ENCODE data around the gene CYP2C8.
"Not testable (repeated sequence)": the region's sequence is repeated elsewhere in the genome, so short reads cannot be mapped to it uniquely, and the experiment has no call there.

The CYP2C8 gene

GRCh38 chr10:95069286-95069685 is at the start of gene CYP2C8:
Gene CYP2C8, minus strand, starts transcription at chr10:95069497. Its CDS starts 95 bp downstream, at chr10:95069402.
- no peak for DNase-seq

- DNase-seq: no peak
Observed at GRCh38 chr10:95116869-95117269, 47.6 kb upstream of the CYP2C8 start.

- not testable (repeated sequence) for DNase-seq
Observed at GRCh38 chr10:95110823-95111222, 41.5 kb upstream of the CYP2C8 start.

- DNase-seq: no peak
Observed at GRCh38 chr10:95097805-95098204, 28.5 kb upstream of the CYP2C8 start.

GRCh38 chr10:95096143-95096542 is 26.8 kb upstream of the CYP2C8 start:
- no peak for DNase-seq

GRCh38 chr10:95079626-95080025 is 10.3 kb upstream of the CYP2C8 start:
- DNase-seq: not testable (repeated sequence)

GRCh38 chr10:95077556-95077955 is 8.3 kb upstream of the CYP2C8 start:
- DNase-seq: no peak

GRCh38 chr10:95071107-95071660 is 1.9 kb upstream of the CYP2C8 start:
- no peak for DNase-seq

- not testable (repeated sequence) for DNase-seq
Observed at GRCh38 chr10:95064125-95064524, 5.2 kb downstream of the CYP2C8 start.

- no peak for DNase-seq
Observed at GRCh38 chr10:95056744-95057363, 12.4 kb downstream of the CYP2C8 start.

GRCh38 chr10:95049919-95050318 is 19.4 kb downstream of the CYP2C8 start:
- no peak for DNase-seq

GRCh38 chr10:95048206-95048605 is 21.1 kb downstream of the CYP2C8 start:
- DNase-seq: no peak

GRCh38 chr10:95039281-95039680 is 30.0 kb downstream of the CYP2C8 start:
- DNase-seq: no peak

GRCh38 chr10:95035332-95036295 is 33.7 kb downstream of the CYP2C8 start:
- no peak for DNase-seq

- DNase-seq: no peak
Observed at GRCh38 chr10:95034401-95034800, 34.9 kb downstream of the CYP2C8 start.

GRCh38 chr10:95031656-95032055 is 37.6 kb downstream of the CYP2C8 start:
- DNase-seq: no peak

GRCh38 chr10:95026461-95026860 is 42.8 kb downstream of the CYP2C8 start:
- no peak for DNase-seq

GRCh38 chr10:94997741-94998174 is 71.5 kb downstream of the CYP2C8 start:
- DNase-seq: no peak

- DNase-seq: no peak
Observed at GRCh38 chr10:94992811-94993210, 76.5 kb downstream of the CYP2C8 start.

GRCh38 chr10:94991243-94991888 is 77.9 kb downstream of the CYP2C8 start:
- no peak for DNase-seq

GRCh38 chr10:94989192-94989591 is 80.1 kb downstream of the CYP2C8 start:
- DNase-seq: no peak
